H1 (cell line): ENCODE results near the gene NBEA. TPM values are rescaled to one million over a fixed set of nuclear protein-coding genes. Genes with fewer than 3 reads are reported as not detected.

Experiments used
- CTCF ChIA-PET: fragments of 300-600 bp; sonication (Branson Sonifier 250); formaldehyde crosslinking; loops from one replicate; lab custom pipeline; 2021; ENCODE audit not compliant: partially characterized antibody; lab: Charles Lee
- POLR2A ChIA-PET: fragments of 300-600 bp; sonication (Branson Sonifier 250); formaldehyde crosslinking; loops from one replicate; lab custom pipeline; 2021; ENCODE audit warnings: inconsistent platforms; ENCODE audit not compliant: partially characterized antibody; lab: Charles Lee
- DNase-seq, 2 experiments: peaks; one replicate each; pipeline versions ENCODE4 v3.0.0 to v3.0.0-alpha.2; 2010 to 2022; ENCODE audit warnings: low spot score in 2 of 2, low read depth in 1 of 2, mixed read lengths in 1 of 2
- FAIRE-seq: peaks from 2 replicates; lab custom pipeline; 2011; peaks lifted over from hg19 to GRCh38; lab: Jason Lieb, UNC
- H2AFZ ChIP-seq: 2 replicates; pipeline ENCODE4 v1.8.1; 2012; ENCODE audit warnings: low read length, inconsistent platforms
- H2AK5ac ChIP-seq: 2 replicates; pipeline ENCODE4 v1.6.1; 2013; ENCODE audit warnings: low read depth, low read length
- H2BK120ac ChIP-seq: replicated peaks from 2 replicates; pipeline ENCODE3; 2013; ENCODE audit warnings: low read depth, low read length, inconsistent platforms
- H2BK12ac ChIP-seq: 2 replicates; pipeline ENCODE4 v1.6.1; 2013; ENCODE audit warnings: low read depth, low read length
- H2BK15ac ChIP-seq: 2 replicates; pipeline ENCODE4 v1.6.1; 2013; ENCODE audit warnings: low read length
- H2BK20ac ChIP-seq: 2 replicates; pipeline ENCODE4 v1.6.1; 2013; ENCODE audit warnings: low read length
- H2BK5ac ChIP-seq: 2 replicates; pipeline ENCODE4 v1.6.1; 2013; ENCODE audit warnings: low read depth, low read length
- H3K14ac ChIP-seq: 2 replicates; pipeline ENCODE4 v1.6.1; 2013; ENCODE audit warnings: inconsistent platforms; ENCODE audit not compliant: insufficient read length
- H3K18ac ChIP-seq: 2 replicates; pipeline ENCODE4 v1.6.1; 2013; ENCODE audit warnings: low read length; ENCODE audit errors: extremely low read depth
- H3K23ac ChIP-seq: 2 replicates; pipeline ENCODE4 v1.6.1; 2013; ENCODE audit warnings: inconsistent platforms; ENCODE audit not compliant: insufficient read length
- H3K23me2 ChIP-seq: 2 replicates; pipeline ENCODE4 v1.6.1; 2013; ENCODE audit warnings: low read depth, low read length
- H3K27ac ChIP-seq: 2 replicates; pipeline ENCODE4 v1.6.1; 2011; ENCODE audit warnings: low read depth, low read length, inconsistent platforms
- H3K27me3 ChIP-seq, 4 experiments: replicated peaks in 1 of 4; 1 replicate in 1 of 4; 2 replicates in 3 of 4; pipeline versions ENCODE4 v1.6.1 to v1.8.1; 2011 to 2013; ENCODE audit warnings: low read length in 3 of 4, mild to moderate bottlenecking in 3 of 4, inconsistent platforms in 2 of 4, mixed read lengths in 2 of 4, moderate library complexity in 1 of 4; ENCODE audit not compliant: control insufficient read depth in 3 of 4, insufficient read depth in 3 of 4; ENCODE audit errors: extremely low read depth in 1 of 4
- H3K36me3 ChIP-seq, 4 experiments: 2 replicates each; pipeline versions ENCODE4 v1.6.1 to v1.8.1; 2011 to 2013; ENCODE audit warnings: mild to moderate bottlenecking in 4 of 4, low read length in 3 of 4, moderate library complexity in 2 of 4, control low read depth in 1 of 4, inconsistent platforms in 1 of 4; ENCODE audit not compliant: insufficient read depth in 4 of 4, control insufficient read depth in 2 of 4
- H3K4ac ChIP-seq: replicated peaks from 2 replicates; pipeline ENCODE3; 2013; ENCODE audit warnings: low read length, low read depth, mixed read lengths, inconsistent platforms; ENCODE audit not compliant: insufficient read length
- H3K4me1 ChIP-seq, 4 experiments: replicated peaks in 1 of 4; 1 replicate in 1 of 4; 2 replicates in 3 of 4; pipeline versions ENCODE4 v1.6.1 to v1.8.1; 2011 to 2013; ENCODE audit warnings: low read length in 3 of 4, inconsistent platforms in 2 of 4, mixed read lengths in 1 of 4; ENCODE audit not compliant: insufficient read depth in 4 of 4, control insufficient read depth in 3 of 4
- H3K4me2 ChIP-seq, 2 experiments: 2 replicates each; pipeline versions ENCODE4 v1.6.1 to v1.8.1; 2011 to 2013; ENCODE audit warnings: low read depth in 2 of 2, low read length in 2 of 2, control low read depth in 1 of 2, inconsistent platforms in 1 of 2, mild to moderate bottlenecking in 1 of 2; ENCODE audit not compliant: insufficient read depth in 1 of 2
- H3K4me3 ChIP-seq, 4 experiments: fragments of 200-600, 300-600 bp in 1 of 4; sonication (generic), shearing (Covaris generic), sonication (Bioruptor Twin) in 1 of 4; 2 replicates each; pipeline versions ENCODE4 v1.5.1 to v1.8.1; 2011 to 2016; ENCODE audit warnings: low read length in 4 of 4, low read depth in 3 of 4, control low read depth in 2 of 4, inconsistent platforms in 2 of 4, mild to moderate bottlenecking in 2 of 4, mixed read lengths in 1 of 4, moderate library complexity in 1 of 4; ENCODE audit not compliant: insufficient read depth in 2 of 4; ENCODE audit errors: extremely low read depth in 1 of 4
- H3K56ac ChIP-seq: replicated peaks from 2 replicates; pipeline ENCODE3; 2013; ENCODE audit warnings: low read depth, mild to moderate bottlenecking, mixed read lengths, low read length, inconsistent platforms; ENCODE audit not compliant: insufficient read length
- H3K79me1 ChIP-seq: 2 replicates; pipeline ENCODE4 v1.6.1; 2013; ENCODE audit warnings: low read depth, low read length, control low read depth
- H3K79me2 ChIP-seq, 2 experiments: 2 replicates each; pipeline versions ENCODE4 v1.6.1 to v1.8.1; 2012 to 2013; ENCODE audit warnings: low read length in 2 of 2, mild to moderate bottlenecking in 2 of 2, inconsistent platforms in 1 of 2; ENCODE audit not compliant: insufficient read depth in 2 of 2, control insufficient read depth in 1 of 2
- H3K9ac ChIP-seq, 4 experiments: replicated peaks in 1 of 4; 1 replicate in 1 of 4; 2 replicates in 3 of 4; pipeline versions ENCODE4 v1.6.1 to v1.8.1; 2011 to 2013; ENCODE audit warnings: low read depth in 3 of 4, low read length in 3 of 4, control low read depth in 2 of 4, mild to moderate bottlenecking in 2 of 4, moderate library complexity in 2 of 4, inconsistent platforms in 1 of 4; ENCODE audit errors: extremely low read depth in 1 of 4
- H3K9me3 ChIP-seq, 2 experiments: 2 replicates each; pipeline versions ENCODE4 v1.6.1 to v1.8.1; 2012 to 2013; ENCODE audit warnings: mild to moderate bottlenecking in 2 of 2, moderate library complexity in 2 of 2, control low read depth in 1 of 2, inconsistent platforms in 1 of 2, low read depth in 1 of 2, low read length in 1 of 2, mixed read lengths in 1 of 2; ENCODE audit not compliant: insufficient read depth in 2 of 2
- H4K20me1 ChIP-seq, 2 experiments: replicated peaks in 1 of 2; 2 replicates each; pipeline versions ENCODE3 to v1.8.1; 2011 to 2013; ENCODE audit warnings: inconsistent platforms in 2 of 2, low read length in 2 of 2, mild to moderate bottlenecking in 1 of 2; ENCODE audit not compliant: insufficient read depth in 2 of 2, control insufficient read depth in 1 of 2
- H4K5ac ChIP-seq: 2 replicates; pipeline ENCODE4 v1.6.1; 2013; ENCODE audit warnings: low read length, low read depth, mixed read lengths, inconsistent platforms; ENCODE audit not compliant: insufficient read length
- H4K8ac ChIP-seq: 2 replicates; pipeline ENCODE4 v1.8.0; 2013; ENCODE audit warnings: mild to moderate bottlenecking, moderate library complexity, low read length, inconsistent platforms; ENCODE audit not compliant: insufficient read depth; ENCODE audit errors: extremely low read depth
- H4K91ac ChIP-seq: replicated peaks from 2 replicates; pipeline ENCODE3; 2013; ENCODE audit warnings: low read length, mixed read lengths, inconsistent platforms; ENCODE audit not compliant: insufficient read length
- ATF2 ChIP-seq: IDR thresholded peaks from 2 replicates; pipeline ENCODE4 v1.6.1; 2012; ENCODE audit warnings: low read length, inconsistent platforms
- BACH1 ChIP-seq: IDR thresholded peaks from 2 replicates; pipeline ENCODE4 v1.6.1; 2012; ENCODE audit warnings: low read length, improper control_type of control experiment
- EGR1 ChIP-seq: IDR thresholded peaks from 2 replicates; pipeline ENCODE4 v1.6.1; 2011; ENCODE audit warnings: low read depth, low read length, borderline replicate concordance
- GABPA ChIP-seq: IDR thresholded peaks from 2 replicates; pipeline ENCODE4 v1.6.1; 2011; ENCODE audit warnings: mild to moderate bottlenecking, low read length, moderate library complexity, borderline replicate concordance; ENCODE audit not compliant: insufficient read depth
- HDAC2 ChIP-seq, 2 experiments: fragments of 300-600 bp in 1 of 2; sonication (generic) in 1 of 2; IDR thresholded peaks; 2 replicates each; pipeline ENCODE4 v1.6.1; 2011 to 2012; ENCODE audit warnings: low read depth in 2 of 2, low read length in 2 of 2, mild to moderate bottlenecking in 2 of 2, moderate library complexity in 2 of 2, borderline replicate concordance in 1 of 2, inconsistent platforms in 1 of 2
- HDAC6 ChIP-seq: IDR thresholded peaks from one replicate; pipeline ENCODE4 v1.7.1; 2012; ENCODE audit warnings: low read depth, mild to moderate bottlenecking, inconsistent platforms, low read length, moderate library complexity
- PHF8 ChIP-seq: fragments of 200-600 bp; sonication (generic); conservative IDR thresholded peaks from 2 replicates; pipeline ENCODE4 v1.7.1; 2012; ENCODE audit warnings: low read depth, mild to moderate bottlenecking, inconsistent platforms, low read length, moderate library complexity
- POLR2AphosphoS5 ChIP-seq: IDR thresholded peaks from 2 replicates; pipeline ENCODE4 v1.6.1; 2011; ENCODE audit warnings: low read depth, low read length
- POU5F1 ChIP-seq: IDR thresholded peaks from 2 replicates; pipeline ENCODE4 v1.6.1; 2011; ENCODE audit warnings: low read depth, mild to moderate bottlenecking, low read length, moderate library complexity
- SAP30 ChIP-seq: fragments of 300-600 bp; sonication (generic); IDR thresholded peaks from 2 replicates; pipeline ENCODE4 v1.7.1; 2012; ENCODE audit warnings: low read length, moderate library complexity, mild to moderate bottlenecking, inconsistent platforms; ENCODE audit not compliant: insufficient read depth, insufficient replicate concordance
- WGBS, 2 experiments: shearing (Covaris generic) in 1 of 2; methylation state at CpG; one replicate each; pipeline versions ENCODE4 v1.1.6 to v1.1.7; 2013 to 2015; ENCODE audit warnings: low lambda C conversion rate in 2 of 2, mixed read lengths in 2 of 2, inconsistent platforms in 1 of 2, low coverage in 1 of 2, missing lambda C conversion rate in 1 of 2; ENCODE audit not compliant: insufficient replicate concordance in 2 of 2, insufficient coverage in 1 of 2, insufficient read length in 1 of 2; ENCODE audit errors: extremely low coverage in 1 of 2, missing lambda C conversion rate in 1 of 2; 5-methylcytosine and 5-hydroxymethylcytosine counted together
- polyA plus RNA-seq, 7 experiments: library from polyadenylated mRNA; depleted of rRNA in 3 of 7; stranded (reverse) in 5 of 7; unstranded in 2 of 7; fragments of >200 nt in 5 of 7; fragments of 200-250 nt in 2 of 7; gene quantifications; 1 replicate in 5 of 7; 2 replicates in 1 of 7; 4 replicates in 1 of 7; pipeline versions ENCODE4 v1.2.1 to v1.2.3, GENCODE V29; 2011 to 2013; ENCODE audit warnings: missing spikeins in 2 of 7, mixed read lengths in 2 of 7
- total RNA-seq: library from RNA; stranded (reverse); fragmentation: NEBNext Ultra II Directional; extraction: Animal tissue kit (Norgen Biotek cat#: 25700); gene quantifications from 2 replicates; pipeline ENCODE4 v1.2.1, GENCODE V29; 2021

NBEA gene
- total and polyA plus RNA-seq, 2 of the 8 experiments (the other 6 are each of a cell fraction or from before 2014, with no cell fraction given), result 14.2 to 21.5 TPM

- H3K4me3 ChIP-seq, result no peak overlapping the region
- no peaks in the 10 kb centered on the region for H4K20me1 ChIP-seq
- no peak for FAIRE-seq
- H3K79me2 ChIP-seq, result no peaks in the 10 kb centered on the region
- H2BK120ac ChIP-seq, result no peak overlapping the region
- H3K27ac ChIP-seq, result no peak overlapping the region
- no peak overlapping the region for H2BK20ac ChIP-seq
- H3K18ac ChIP-seq, result no peak overlapping the region
- H3K36me3 ChIP-seq, result no peaks in the 10 kb centered on the region
- no peak overlapping the region for H3K14ac ChIP-seq
- no peak for DNase-seq
- no peak overlapping the region for H4K8ac ChIP-seq
- no peak overlapping the region for H3K4me2 ChIP-seq
- H3K23ac ChIP-seq, result no peak overlapping the region
- H3K9me3 ChIP-seq, result no peaks in the 10 kb centered on the region
- H3K79me1 ChIP-seq, result no peaks in the 10 kb centered on the region
- no peak overlapping the region for H2BK12ac ChIP-seq
- 90% methylated on average over 1 of the region's 1 CpG; no CpG with 5 or more reads in 1 of the 2 experiments for WGBS, 2 experiments
- no peaks in the 10 kb centered on the region; the same call in 1 of the 2 replicates for H3K23me2 ChIP-seq
- no peak overlapping the region for H4K5ac ChIP-seq
- CTCF ChIA-PET, result no interaction called here
- H3K56ac ChIP-seq, result no peak overlapping the region
- H3K4ac ChIP-seq, result no peak overlapping the region
- POLR2A ChIA-PET, result no interaction called here
- no peak overlapping the region for H4K91ac ChIP-seq
- H2AFZ ChIP-seq, result no peak overlapping the region
- H3K9ac ChIP-seq, result no peak overlapping the region
- no peak overlapping the region for H2BK5ac ChIP-seq
- no peak overlapping the region for H2AK5ac ChIP-seq
- no peaks in the 10 kb centered on the region; a peak in 1 of 7 replicates for H3K4me1 ChIP-seq
- H3K27me3 ChIP-seq, result no peaks in the 10 kb centered on the region
- H2BK15ac ChIP-seq, result no peak overlapping the region
- TF ChIP-seq SAP30 (no peak), BACH1 (no peak), EGR1 (no peak), GABPA (no peak), PHF8 (no peak), POU5F1 (no peak), HDAC2 (IDR thresholded peaks at IDR 0.05; ENCODE audit: borderline replicate concordance in 1 of 2, low read depth in 2 of 2, low read length in 2 of 2) (no peak), HDAC6 (no peak), POLR2AphosphoS5 (no peak), ATF2 (no peak)
These were observed 652.0 kb downstream of the NBEA start for GRCh38 chr13:35594096-35594495.
